ENCODE results near the gene YAF2. TPM values are rescaled to one million over a fixed set of nuclear protein-coding genes. Genes with fewer than 3 reads are reported as not detected.
A peak's percentile ranks its signal among the peaks of the same experiment; 100 is the strongest.
"Not testable (repeated sequence)": the region's sequence is repeated elsewhere in the genome, so short reads cannot be mapped to it uniquely, and the experiment has no call there.

YAF2 gene
- total RNA-seq, 2 donors from 2014 or later: 53.4 to 60.8 TPM

- no peaks in the 10 kb centered on the region for H3K9me3 Mint-ChIP-seq
- DNase-seq (ENCODE audit: low spot score) (peak; percentile 88), ATAC-seq (peak; percentile 86 to 87)
- H3K36me3 Mint-ChIP-seq: peaks cover 5% of the 10 kb centered on the region
- no peaks in the 10 kb centered on the region for H3K27me3 Mint-ChIP-seq
- H3K27ac Mint-ChIP-seq: peak overlapping the region; percentile 84 to 94
- H3K4me3 Mint-ChIP-seq: peak overlapping the region; percentile 94
- H3K4me1 Mint-ChIP-seq (ENCODE audit: low read depth in 2 of 2): peaks cover 24 to 31% of the 10 kb centered on the region in 2 donors
Measured at GRCh38 chr12:42237052-42237852, 796 bp downstream of the YAF2 start.

DNA sequence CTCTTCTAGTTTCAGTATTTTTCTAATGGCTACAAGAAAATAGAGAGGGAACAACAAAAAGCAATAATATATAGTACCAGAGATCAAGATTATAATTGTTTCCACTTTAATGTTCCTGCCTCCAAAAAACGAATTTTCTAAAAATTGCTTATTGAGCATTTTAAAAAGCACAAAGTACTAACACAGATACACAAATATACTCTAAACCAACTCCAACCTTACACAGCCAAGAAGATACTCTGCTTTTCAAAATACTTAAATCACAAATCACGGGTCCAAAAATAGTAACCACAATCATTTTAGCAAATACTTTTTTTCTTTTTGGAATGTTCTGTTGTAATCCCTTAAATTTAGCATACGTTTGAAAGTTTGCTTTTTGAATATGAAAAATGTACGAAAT lies 2.0 kb downstream of the YAF2 start:
- no peak for DNase-seq (ENCODE audit: low spot score)
- Mint-ChIP-seq H3K9me3 (no peaks in the 10 kb centered on the region), H3K27ac (peak overlapping the region; percentile 41 to 79), H3K27me3 (no peaks in the 10 kb centered on the region), H3K4me1 (ENCODE audit: low read depth in 2 of 2) (peaks cover 24 to 31% of the 10 kb centered on the region in 2 donors), H3K36me3 (peaks cover 5% of the 10 kb centered on the region), H3K4me3 (peak overlapping the region; percentile 76)
- no peak for ATAC-seq

GRCh38 chr12:42235426-42235825 lies 2.6 kb downstream of the YAF2 start:
- peak overlapping the region; percentile 41 to 79 for H3K27ac Mint-ChIP-seq
- peaks cover 28 to 35% of the 10 kb centered on the region in 2 donors for H3K4me1 Mint-ChIP-seq (ENCODE audit: low read depth in 2 of 2)
- peak overlapping the region; percentile 76 for H3K4me3 Mint-ChIP-seq
- H3K9me3 Mint-ChIP-seq: no peaks in the 10 kb centered on the region
- no peaks in the 10 kb centered on the region for H3K27me3 Mint-ChIP-seq
- H3K36me3 Mint-ChIP-seq: peaks cover 8% of the 10 kb centered on the region
- ATAC-seq (no peak), DNase-seq (ENCODE audit: low spot score) (no peak)

- H3K27me3 Mint-ChIP-seq: no peaks in the 10 kb centered on the region
- H3K4me1 Mint-ChIP-seq (ENCODE audit: low read depth in 2 of 2): peaks cover 31 to 39% of the 10 kb centered on the region in 2 donors
- H3K36me3 Mint-ChIP-seq: peaks cover 13% of the 10 kb centered on the region
Measured at GRCh38 chr12:42234970-42235369, 3.1 kb downstream of the YAF2 start.

DNA sequence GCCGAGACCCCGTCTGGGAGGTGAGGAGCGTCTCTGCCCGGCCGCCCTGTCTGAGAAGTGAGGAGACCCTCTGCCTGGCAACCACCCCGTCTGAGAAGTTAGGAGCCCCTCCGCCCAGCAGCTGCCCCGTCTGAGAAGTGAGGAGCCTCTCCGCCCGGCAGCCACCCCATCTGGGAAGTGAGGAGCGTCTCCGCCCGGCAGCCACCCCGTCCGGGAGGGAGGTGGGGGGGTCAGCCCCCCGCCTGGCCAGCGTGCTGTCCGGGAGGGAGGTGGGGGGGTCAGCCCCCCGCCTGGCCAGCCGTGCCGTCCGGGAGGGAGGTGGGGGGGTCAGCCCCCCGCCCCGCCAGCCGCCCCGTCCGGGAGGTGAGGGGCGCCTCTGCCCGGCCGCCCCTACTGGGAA lies 10.5 kb downstream of the YAF2 start:
- not testable (repeated sequence) for ATAC-seq; H3K9me3 Mint-ChIP-seq; H3K27me3 Mint-ChIP-seq; H3K27ac Mint-ChIP-seq; DNase-seq (ENCODE audit: low spot score); H3K4me3 Mint-ChIP-seq
- Mint-ChIP-seq H3K36me3 (peaks cover 16% of the 10 kb centered on the region), H3K4me1 (ENCODE audit: low read depth in 2 of 2) (peaks cover 16 to 18% of the 10 kb centered on the region in 2 donors)

More at GRCh38 chr12:42234970-42235369, 3.1 kb downstream of the YAF2 start:
- H3K27ac Mint-ChIP-seq: peak overlapping the region in 1 of 2 donors; percentile 79
- H3K9me3 Mint-ChIP-seq: no peaks in the 10 kb centered on the region
- ATAC-seq (no peak), DNase-seq (ENCODE audit: low spot score) (no peak)
- no peak overlapping the region for H3K4me3 Mint-ChIP-seq

- not testable (repeated sequence) for H3K36me3 Mint-ChIP-seq; H3K27me3 Mint-ChIP-seq; ATAC-seq; H3K9me3 Mint-ChIP-seq; H3K27ac Mint-ChIP-seq; H3K4me3 Mint-ChIP-seq; DNase-seq (ENCODE audit: low spot score)
- peaks cover 15 to 17% of the 10 kb centered on the region in 2 donors for H3K4me1 Mint-ChIP-seq (ENCODE audit: low read depth in 2 of 2)
Measured at GRCh38 chr12:42224501-42224900, 13.5 kb downstream of the YAF2 start.

- ATAC-seq (no peak), DNase-seq (ENCODE audit: low spot score) (no peak)
- H3K9me3 Mint-ChIP-seq: no peaks in the 10 kb centered on the region
- H3K4me3 Mint-ChIP-seq: no peak overlapping the region
- no peaks in the 10 kb centered on the region for H3K27me3 Mint-ChIP-seq
- peaks cover 7% of the 10 kb centered on the region for H3K36me3 Mint-ChIP-seq
- H3K4me1 Mint-ChIP-seq (ENCODE audit: low read depth in 2 of 2): peaks cover 21 to 22% of the 10 kb centered on the region in 2 donors
- H3K27ac Mint-ChIP-seq: no peak overlapping the region
Measured at GRCh38 chr12:42222724-42223123, 15.3 kb downstream of the YAF2 start.

- Mint-ChIP-seq H3K36me3 (peaks cover 7% of the 10 kb centered on the region), H3K27ac (no peak overlapping the region), H3K9me3 (no peaks in the 10 kb centered on the region), H3K4me1 (ENCODE audit: low read depth in 2 of 2) (peaks cover 23 to 25% of the 10 kb centered on the region in 2 donors), H3K4me3 (no peak overlapping the region), H3K27me3 (no peaks in the 10 kb centered on the region)
- ATAC-seq (no peak), DNase-seq (ENCODE audit: low spot score) (no peak)
Measured at GRCh38 chr12:42221726-42222125, 16.3 kb downstream of the YAF2 start.

DNA sequence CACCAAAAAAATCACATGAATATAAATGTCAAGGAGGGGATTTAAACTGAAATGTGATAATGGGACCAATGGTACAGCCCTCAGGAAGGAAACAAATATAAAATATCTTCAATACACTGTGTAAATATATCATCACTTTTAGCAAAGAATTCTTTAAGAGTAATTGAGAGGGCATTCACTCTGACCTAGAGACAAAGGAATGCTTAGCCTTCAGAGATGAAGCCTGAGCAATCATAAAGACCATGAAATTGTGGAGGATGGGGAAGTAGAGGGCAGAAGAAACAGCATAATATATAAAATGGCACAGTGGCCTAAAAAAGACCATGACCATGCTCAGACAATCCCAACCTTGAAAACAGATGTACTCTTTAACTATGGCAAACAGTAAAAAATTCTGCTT lies 20.4 kb downstream of the YAF2 start:
- Mint-ChIP-seq H3K9me3 (no peaks in the 10 kb centered on the region), H3K4me3 (no peak overlapping the region), H3K4me1 (ENCODE audit: low read depth in 2 of 2) (peaks cover 26 to 30% of the 10 kb centered on the region in 2 donors), H3K36me3 (no peaks in the 10 kb centered on the region), H3K27me3 (no peaks in the 10 kb centered on the region), H3K27ac (no peak overlapping the region)
- ATAC-seq (no peak), DNase-seq (ENCODE audit: low spot score) (no peak)

- no peak for DNase-seq (ENCODE audit: low spot score)
- peaks cover 24 to 26% of the 10 kb centered on the region in 2 donors for H3K4me1 Mint-ChIP-seq (ENCODE audit: low read depth in 2 of 2)
- peak overlapping the region in 1 of 2 donors; percentile 6 for H3K27ac Mint-ChIP-seq
- H3K9me3 Mint-ChIP-seq: no peaks in the 10 kb centered on the region
- no peaks in the 10 kb centered on the region for H3K27me3 Mint-ChIP-seq
- no peaks in the 10 kb centered on the region for H3K36me3 Mint-ChIP-seq
- H3K4me3 Mint-ChIP-seq: no peak overlapping the region
- ATAC-seq: no peak
Measured at GRCh38 chr12:42216737-42217136, 21.3 kb downstream of the YAF2 start.

- not testable (repeated sequence) for DNase-seq (ENCODE audit: low spot score); H3K27me3 Mint-ChIP-seq; H3K36me3 Mint-ChIP-seq; H3K27ac Mint-ChIP-seq; H3K4me3 Mint-ChIP-seq; ATAC-seq; H3K9me3 Mint-ChIP-seq
- peaks cover 20 to 22% of the 10 kb centered on the region in 2 donors for H3K4me1 Mint-ChIP-seq (ENCODE audit: low read depth in 2 of 2)
Measured at GRCh38 chr12:42215759-42216158, 22.3 kb downstream of the YAF2 start.

DNA sequence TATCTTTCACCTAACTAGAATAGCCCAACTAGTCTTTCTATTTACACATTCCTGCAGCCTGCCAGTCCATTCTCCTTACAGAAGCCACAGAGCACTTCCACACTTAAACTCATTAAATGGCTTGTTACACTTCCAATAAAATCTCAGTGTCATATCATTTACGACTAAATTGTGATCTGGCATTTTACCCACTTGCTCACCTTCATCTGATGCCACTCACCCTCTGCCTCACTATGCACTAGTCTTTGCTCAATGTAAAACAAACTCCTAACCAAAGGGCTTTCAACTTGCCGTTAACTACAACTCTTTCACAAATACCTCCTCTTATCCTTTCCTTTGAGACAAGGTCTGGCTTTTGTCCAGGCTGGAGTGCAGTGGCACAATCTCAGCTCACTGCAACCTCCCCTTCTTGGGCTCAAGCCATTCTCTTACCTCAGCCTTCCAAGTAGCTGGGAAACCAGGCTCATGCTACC lies 24.1 kb downstream of the YAF2 start:
- Mint-ChIP-seq H3K36me3 (no peaks in the 10 kb centered on the region), H3K27me3 (no peaks in the 10 kb centered on the region), H3K4me3 (no peak overlapping the region), H3K9me3 (no peaks in the 10 kb centered on the region), H3K27ac (no peak overlapping the region), H3K4me1 (ENCODE audit: low read depth in 2 of 2) (peaks cover 13 to 15% of the 10 kb centered on the region in 2 donors)
- ATAC-seq (no peak), DNase-seq (ENCODE audit: low spot score) (no peak)

GRCh38 chr12:42213023-42213422 lies 25.0 kb downstream of the YAF2 start:
- ATAC-seq: no peak
- H3K4me3 Mint-ChIP-seq: no peak overlapping the region
- H3K4me1 Mint-ChIP-seq (ENCODE audit: low read depth in 2 of 2): peaks cover 18 to 19% of the 10 kb centered on the region in 2 donors
- H3K36me3 Mint-ChIP-seq: no peaks in the 10 kb centered on the region
- H3K9me3 Mint-ChIP-seq: no peaks in the 10 kb centered on the region
- no peaks in the 10 kb centered on the region for H3K27me3 Mint-ChIP-seq
- H3K27ac Mint-ChIP-seq: no peak overlapping the region
- DNase-seq (ENCODE audit: low spot score): no peak

DNA sequence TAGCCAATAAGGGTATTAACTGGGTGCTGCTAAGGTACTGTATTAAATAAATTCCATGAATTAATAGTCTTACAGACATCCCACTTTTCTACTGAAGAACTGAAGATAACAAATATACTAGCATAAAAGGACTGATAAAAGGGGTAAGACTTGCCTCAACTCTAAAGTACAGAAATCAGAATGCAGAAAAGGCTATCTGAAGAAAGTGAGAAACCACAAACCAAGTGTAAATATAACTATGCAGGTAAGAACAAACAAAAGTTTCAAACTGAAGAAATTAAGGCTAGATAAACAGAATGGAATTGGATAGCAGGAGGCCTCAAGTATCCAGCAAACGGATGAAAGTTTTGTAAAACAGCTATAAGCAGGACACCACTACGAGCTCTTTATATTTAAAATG lies 29.5 kb downstream of the YAF2 start:
- no peak for ATAC-seq
- Mint-ChIP-seq H3K27me3 (no peaks in the 10 kb centered on the region), H3K4me1 (ENCODE audit: low read depth in 2 of 2) (peaks cover 10 to 16% of the 10 kb centered on the region in 2 donors), H3K27ac (no peak overlapping the region), H3K9me3 (no peaks in the 10 kb centered on the region), H3K4me3 (no peak overlapping the region), H3K36me3 (peaks cover 12% of the 10 kb centered on the region)
- DNase-seq (ENCODE audit: low spot score): no peak
